ENCODE measurements around the gene DNTT.

Gene DNTT

GRCh38 chr10:96276831-96277230, 27.4 kb upstream of the DNTT start (continued):
- TF ChIP-seq ZNF362 (tag by site-specific recombination; IDR thresholded peaks at IDR 0.05) (no peak), ZFP69B (tag by site-specific recombination; IDR thresholded peaks at IDR 0.05) (no peak)

GRCh38 chr10:96279191-96279641, 25.0 kb upstream of the DNTT start:
- no peaks in the 10 kb centered on the region for H3K4me1 ChIP-seq (ENCODE audit: control insufficient read depth, insufficient read depth, low read length)

GRCh38 chr10:96280859-96281258, 23.4 kb upstream of the DNTT start:
- ChIA-PET CTCF (interaction anchor here (1.3 kb wide), 1 partner anchor 51 kb away, joined by 5 read pairs; no protein-coding TSS in a partner anchor), POLR2A (no interaction called here)
- no peaks in the 10 kb centered on the region for H3K36me3 ChIP-seq (ENCODE audit: control insufficient read depth in 2 of 2, insufficient read depth in 1 of 2, low read length in 2 of 2)
- H3K4me3 ChIP-seq (ENCODE audit: low read depth, low read length), result no peak overlapping the region
- TF ChIP-seq ZNF529 (tag by site-specific recombination; IDR thresholded peaks at IDR 0.05; ENCODE audit: insufficient replicate concordance) (no peak), ZNF639 (tag by site-specific recombination; IDR thresholded peaks at IDR 0.05) (no peak), YY1 (tag by site-specific recombination; IDR thresholded peaks at IDR 0.05) (no peak), CTCF (tag by site-specific recombination; IDR thresholded peaks at IDR 0.05) (no peak), ZNF37A (tag by site-specific recombination; IDR thresholded peaks at IDR 0.05) (no peak), ZNF416 (tag by site-specific recombination; IDR thresholded peaks at IDR 0.05) (no peak), KLF1 (tag by site-specific recombination; IDR thresholded peaks at IDR 0.05) (no peak), ZNF184 (tag by site-specific recombination; IDR thresholded peaks at IDR 0.05) (no peak), EGR2 (tag by site-specific recombination; IDR thresholded peaks at IDR 0.05; ENCODE audit: low read depth) (no peak), SP2 (tag by site-specific recombination; IDR thresholded peaks at IDR 0.05) (no peak), ZNF76 (tag by site-specific recombination; IDR thresholded peaks at IDR 0.05; ENCODE audit: borderline replicate concordance, low read depth) (no peak), BCL11A (tag by site-specific recombination; IDR thresholded peaks at IDR 0.05; ENCODE audit: low read depth) (no peak), ZNF248 (tag by site-specific recombination; IDR thresholded peaks at IDR 0.05) (no peak), ZNF2 (tag by site-specific recombination; IDR thresholded peaks at IDR 0.05) (no peak), ZNF621 (tag by site-specific recombination; IDR thresholded peaks at IDR 0.05) (no peak), ZNF10 (tag by site-specific recombination; IDR thresholded peaks at IDR 0.05) (no peak)
- H3K4me1 ChIP-seq (ENCODE audit: control insufficient read depth, insufficient read depth, low read length), result no peaks in the 10 kb centered on the region
- H3K9me3 ChIP-seq (ENCODE audit: control insufficient read depth, insufficient read depth, low read depth, low read length), result no peaks in the 10 kb centered on the region
- no peak overlapping the region for H3K27ac ChIP-seq (ENCODE audit: extremely low read depth, low read depth, low read length)

More at GRCh38 chr10:96279191-96279641, 25.0 kb upstream of the DNTT start:
- Histone ChIP-seq H3K4me3 (ENCODE audit: low read depth, low read length) (no peak overlapping the region), H3K36me3 (ENCODE audit: control insufficient read depth in 2 of 2, insufficient read depth in 1 of 2, low read length in 2 of 2) (no peaks in the 10 kb centered on the region), H3K9me3 (ENCODE audit: control insufficient read depth, insufficient read depth, low read depth, low read length) (no peaks in the 10 kb centered on the region), H3K27ac (ENCODE audit: extremely low read depth, low read depth, low read length) (no peak overlapping the region)
- TF ChIP-seq ZSCAN23 (tag by site-specific recombination; IDR thresholded peaks at IDR 0.05), result no peak
- no peak for TF ChIP-seq EGR2 (tag by site-specific recombination; IDR thresholded peaks at IDR 0.05; ENCODE audit: low read depth)
- no peak for TF ChIP-seq OSR2 (tag by site-specific recombination; IDR thresholded peaks at IDR 0.05)
- TF ChIP-seq ZNF48 (tag by site-specific recombination; IDR thresholded peaks at IDR 0.05), result no peak
- no peak for TF ChIP-seq ZNF37A (tag by site-specific recombination; IDR thresholded peaks at IDR 0.05)
- TF ChIP-seq ZNF658 (tag by site-specific recombination; IDR thresholded peaks at IDR 0.05), result no peak
- no peak for TF ChIP-seq GFI1B (tag by site-specific recombination; IDR thresholded peaks at IDR 0.05)
- no peak for TF ChIP-seq ZNF670 (tag by site-specific recombination; IDR thresholded peaks at IDR 0.05; ENCODE audit: low read depth)
- no peak for TF ChIP-seq ZNF175 (tag by site-specific recombination; IDR thresholded peaks at IDR 0.05)
- TF ChIP-seq ZNF776 (tag by site-specific recombination; IDR thresholded peaks at IDR 0.05; ENCODE audit: borderline replicate concordance), result no peak
- no peak for TF ChIP-seq ZNF558 (tag by site-specific recombination; IDR thresholded peaks at IDR 0.05)
- TF ChIP-seq ZNF585B (tag by site-specific recombination; IDR thresholded peaks at IDR 0.05), result no peak
- no peak for TF ChIP-seq KLF1 (tag by site-specific recombination; IDR thresholded peaks at IDR 0.05)
- no peak for TF ChIP-seq ZNF610 (tag by site-specific recombination; IDR thresholded peaks at IDR 0.05; ENCODE audit: borderline replicate concordance)
- no peak for TF ChIP-seq ZNF654 (tag by site-specific recombination; IDR thresholded peaks at IDR 0.05; ENCODE audit: low read depth)
- no peak for TF ChIP-seq ZBTB49 (tag by site-specific recombination; IDR thresholded peaks at IDR 0.05; ENCODE audit: low read depth)
- no peak for TF ChIP-seq ZNF707 (tag by site-specific recombination; IDR thresholded peaks at IDR 0.05)
- CTCF ChIA-PET, result no interaction called here
- POLR2A ChIA-PET, result no interaction called here

All from HEK293 (cell line).